Measurements from ENCODE around the gene NPNT. TPM values are rescaled to one million over a fixed set of nuclear protein-coding genes. Genes with fewer than 3 reads are reported as not detected.

NPNT gene
- total RNA-seq, 1 donor from 2014 or later, result 263 TPM

DNA sequence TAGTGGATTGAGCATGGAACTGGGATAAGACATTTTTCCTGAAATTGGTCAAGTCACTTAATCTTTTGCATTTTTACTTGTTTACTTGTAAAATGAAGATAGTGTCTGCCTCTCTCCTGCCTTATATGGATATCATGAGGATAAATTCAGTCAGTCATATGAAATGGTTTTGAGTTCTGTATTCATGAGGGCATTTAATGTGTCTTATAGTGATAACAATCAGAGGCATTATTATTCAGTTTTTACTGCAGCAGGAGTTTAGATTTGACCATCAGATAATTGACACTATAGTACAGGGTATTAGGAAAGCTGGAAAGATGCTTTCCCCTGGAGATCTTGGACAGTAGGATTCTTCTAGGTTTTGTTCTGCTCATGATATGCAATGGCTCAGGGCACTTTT lies 26.0 kb downstream of the NPNT start:
- no peak overlapping the region for H3K4me3 ChIP-seq
- H3K9me3 ChIP-seq, result no peaks in the 10 kb centered on the region
- intact Hi-C loops (cut with DNase I), result no loop called here
- no peak overlapping the region for H3K27ac ChIP-seq
- no peaks in the 10 kb centered on the region for H3K36me3 ChIP-seq
- ATAC-seq (no peak), DNase-seq (no peak)
- no peaks in the 10 kb centered on the region for H3K27me3 ChIP-seq
- H3K4me1 ChIP-seq, result peaks cover 15% of the 10 kb centered on the region
- TF ChIP-seq, protein P1, sequence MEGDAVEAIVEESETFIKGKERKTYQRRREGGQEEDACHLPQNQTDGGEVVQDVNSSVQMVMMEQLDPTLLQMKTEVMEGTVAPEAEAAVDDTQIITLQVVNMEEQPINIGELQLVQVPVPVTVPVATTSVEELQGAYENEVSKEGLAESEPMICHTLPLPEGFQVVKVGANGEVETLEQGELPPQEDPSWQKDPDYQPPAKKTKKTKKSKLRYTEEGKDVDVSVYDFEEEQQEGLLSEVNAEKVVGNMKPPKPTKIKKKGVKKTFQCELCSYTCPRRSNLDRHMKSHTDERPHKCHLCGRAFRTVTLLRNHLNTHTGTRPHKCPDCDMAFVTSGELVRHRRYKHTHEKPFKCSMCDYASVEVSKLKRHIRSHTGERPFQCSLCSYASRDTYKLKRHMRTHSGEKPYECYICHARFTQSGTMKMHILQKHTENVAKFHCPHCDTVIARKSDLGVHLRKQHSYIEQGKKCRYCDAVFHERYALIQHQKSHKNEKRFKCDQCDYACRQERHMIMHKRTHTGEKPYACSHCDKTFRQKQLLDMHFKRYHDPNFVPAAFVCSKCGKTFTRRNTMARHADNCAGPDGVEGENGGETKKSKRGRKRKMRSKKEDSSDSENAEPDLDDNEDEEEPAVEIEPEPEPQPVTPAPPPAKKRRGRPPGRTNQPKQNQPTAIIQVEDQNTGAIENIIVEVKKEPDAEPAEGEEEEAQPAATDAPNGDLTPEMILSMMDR (IDR thresholded peaks at IDR 0.05), result no peak

DNA sequence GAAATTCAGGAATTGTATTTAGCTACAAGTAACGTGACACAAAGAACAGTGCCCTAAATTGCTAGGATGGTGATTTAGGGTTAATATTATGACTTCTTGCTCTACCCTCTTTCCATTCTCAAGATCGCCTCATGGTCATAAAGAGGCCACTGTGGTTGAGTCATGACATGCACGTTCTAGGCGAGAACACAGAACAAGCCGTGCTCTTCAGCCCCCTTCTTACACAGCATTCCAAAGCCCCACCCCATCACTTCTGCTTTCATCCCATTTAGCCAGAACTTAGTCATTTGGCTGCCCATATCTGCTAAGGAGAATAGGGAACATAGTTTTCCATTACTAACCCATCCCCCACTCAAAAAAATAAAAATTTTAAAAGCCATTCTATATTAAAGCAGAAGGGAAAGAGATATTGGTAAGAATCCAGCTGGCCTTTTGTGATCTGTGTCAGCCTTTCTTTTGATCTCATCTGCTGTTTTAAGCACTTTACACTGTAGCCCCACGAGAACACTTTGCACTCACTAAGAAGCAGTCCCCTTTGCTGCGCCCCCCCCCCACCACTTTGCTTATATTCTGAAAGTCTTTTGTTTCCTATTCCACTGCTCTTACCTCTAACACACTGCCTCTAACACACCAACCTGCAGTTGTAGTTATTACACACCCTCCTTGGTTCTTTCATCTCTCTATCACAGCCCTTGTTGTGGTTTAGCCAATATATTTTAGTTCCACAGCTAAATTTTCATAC lies 28.4 kb downstream of the NPNT start:
- no peak overlapping the region for H3K27ac ChIP-seq
- DNase-seq, result no peak
- no peak overlapping the region for H3K4me3 ChIP-seq

DNA sequence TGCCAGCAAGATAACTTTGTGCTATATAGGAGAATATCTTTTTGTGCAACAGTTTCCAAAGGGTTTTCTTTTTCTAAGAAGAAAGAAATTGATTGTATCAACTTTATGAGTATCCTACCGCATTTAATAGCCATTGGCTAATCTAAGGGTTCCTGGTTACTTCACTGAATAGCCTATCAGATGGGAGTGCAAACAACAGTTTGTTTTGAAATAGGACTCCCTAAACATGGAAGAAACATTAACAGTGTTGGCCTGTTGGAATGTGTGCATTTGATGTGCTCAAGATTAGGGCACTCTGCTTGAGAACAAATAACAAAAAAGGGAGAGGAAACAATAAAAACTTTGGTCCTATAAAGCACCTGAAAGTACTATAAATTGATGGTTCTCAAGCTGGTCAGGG lies 29.1 kb downstream of the NPNT start:
- ATAC-seq, result no peak
- peaks cover 15% of the 10 kb centered on the region for H3K4me1 ChIP-seq
- H3K4me3 ChIP-seq, result no peak overlapping the region
- intact Hi-C loops (cut with DNase I), result no loop called here
- H3K36me3 ChIP-seq, result peaks cover 17% of the 10 kb centered on the region
- no peak for DNase-seq
- TF ChIP-seq, protein P1 (IDR thresholded peaks at IDR 0.05), result no peak
- H3K9me3 ChIP-seq, result no peaks in the 10 kb centered on the region
- no peaks in the 10 kb centered on the region for H3K27me3 ChIP-seq
- no peak overlapping the region for H3K27ac ChIP-seq

More for the DNA sequence above, 28.4 kb downstream of the NPNT start:
- no peaks in the 10 kb centered on the region for H3K9me3 ChIP-seq
- peak; percentile 88 for ATAC-seq
- TF ChIP-seq, protein P1 (IDR thresholded peaks at IDR 0.05), result no peak
- intact Hi-C loops (cut with DNase I), result no loop called here
- H3K27me3 ChIP-seq, result no peaks in the 10 kb centered on the region
- peaks cover 14% of the 10 kb centered on the region for H3K36me3 ChIP-seq
- H3K4me1 ChIP-seq, result peaks cover 15% of the 10 kb centered on the region

DNA sequence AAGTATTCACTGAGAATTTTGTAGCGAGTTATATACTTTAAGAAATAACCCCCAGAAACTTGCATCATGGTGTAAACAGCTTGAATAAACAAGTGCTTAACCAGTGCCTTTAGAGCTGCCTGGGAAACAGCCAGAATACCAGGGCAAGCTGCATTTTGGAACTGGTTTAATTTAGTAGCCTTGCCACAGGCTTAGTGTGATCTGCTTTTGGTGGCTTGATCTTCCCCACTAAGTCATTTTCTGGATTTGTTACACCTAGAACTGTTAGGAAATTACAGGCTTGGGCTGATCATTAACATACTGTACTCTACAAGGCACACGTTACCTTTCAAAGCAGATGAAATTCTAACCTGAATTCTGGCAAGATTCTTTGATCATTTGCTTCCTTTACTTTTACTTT lies 35.4 kb downstream of the NPNT start:
- no peak overlapping the region for H3K4me3 ChIP-seq
- no peaks in the 10 kb centered on the region for H3K27me3 ChIP-seq
- TF ChIP-seq, protein P1 (IDR thresholded peaks at IDR 0.05), result no peak
- no peaks in the 10 kb centered on the region for H3K4me1 ChIP-seq
- ATAC-seq (peak; percentile 49), DNase-seq (no peak)
- peaks cover 26% of the 10 kb centered on the region for H3K36me3 ChIP-seq
- intact Hi-C loops (cut with DNase I), result no loop called here
- H3K27ac ChIP-seq, result no peak overlapping the region
- H3K9me3 ChIP-seq, result no peaks in the 10 kb centered on the region

DNA sequence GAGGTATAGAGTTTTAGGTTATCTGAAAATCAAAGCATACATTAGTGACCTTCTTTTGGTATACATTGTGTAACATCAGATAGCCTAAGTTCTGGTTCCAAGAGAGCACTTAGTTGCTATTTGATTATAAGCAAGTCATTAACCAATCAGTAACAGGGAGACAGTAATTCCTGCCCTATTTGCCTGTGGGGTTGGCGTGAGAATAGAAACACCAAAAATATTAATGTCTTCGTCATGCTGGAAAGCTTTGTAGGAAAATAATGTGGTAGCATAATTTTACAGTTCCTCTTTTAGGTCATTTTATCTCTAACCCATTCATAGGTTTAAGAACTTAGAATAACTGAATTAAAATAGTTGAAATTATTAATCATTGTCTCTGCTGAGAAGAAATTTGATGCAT lies 37.8 kb downstream of the NPNT start:
- H3K27ac ChIP-seq, result no peak overlapping the region
- intact Hi-C loops (cut with DNase I), result no loop called here
- H3K9me3 ChIP-seq, result no peaks in the 10 kb centered on the region

More for the DNA sequence above, 37.8 kb downstream of the NPNT start:
- Histone ChIP-seq H3K4me1 (no peaks in the 10 kb centered on the region), H3K27me3 (no peaks in the 10 kb centered on the region), H3K36me3 (peaks cover 17% of the 10 kb centered on the region), H3K4me3 (no peak overlapping the region)
- no peak for DNase-seq
- TF ChIP-seq, protein P1 (IDR thresholded peaks at IDR 0.05), result no peak
- no peak for ATAC-seq

All from upper lobe of right lung (tissue), 1 donor.